Ectodermal cell (in vitro differentiated cells): ENCODE measurements around the gene MECP2.
A peak's percentile ranks its signal among the peaks of the same experiment; 100 is the strongest.

ENCODE experiments used
- H3K27ac ChIP-seq: 2 replicates; pipeline ENCODE4 v1.7.0; 2013; ENCODE audit warnings: mild to moderate bottlenecking, low read depth, low read length; ENCODE audit not compliant: insufficient read depth, poor library complexity, severe bottlenecking
- H3K27me3 ChIP-seq: 2 replicates; pipeline ENCODE4 v1.7.0; 2013; ENCODE audit warnings: mild to moderate bottlenecking, low read length; ENCODE audit not compliant: insufficient read depth, control insufficient read depth, poor library complexity, severe bottlenecking
- H3K36me3 ChIP-seq: one replicate; pipeline ENCODE4 v1.7.0; 2013; ENCODE audit warnings: low read length; ENCODE audit not compliant: control insufficient read depth, insufficient read depth
- H3K4me1 ChIP-seq: one replicate; pipeline ENCODE4 v1.7.0; 2013; ENCODE audit warnings: low read length; ENCODE audit not compliant: control insufficient read depth, insufficient read depth
- H3K4me3 ChIP-seq: 2 replicates; pipeline ENCODE4 v1.7.0; 2013; ENCODE audit warnings: low read depth, low read length, control low read depth; ENCODE audit not compliant: insufficient read depth
- H3K9me3 ChIP-seq: 2 replicates; pipeline ENCODE4 v1.7.0; 2013; ENCODE audit warnings: mild to moderate bottlenecking, low read length, moderate library complexity; ENCODE audit not compliant: control insufficient read depth
- WGBS, 2 experiments: methylation state at CpG; one replicate each; pipeline ENCODE4 v1.1.7; 2013; ENCODE audit warnings: missing lambda C conversion rate in 2 of 2; 5-methylcytosine and 5-hydroxymethylcytosine counted together

Gene MECP2

DNA sequence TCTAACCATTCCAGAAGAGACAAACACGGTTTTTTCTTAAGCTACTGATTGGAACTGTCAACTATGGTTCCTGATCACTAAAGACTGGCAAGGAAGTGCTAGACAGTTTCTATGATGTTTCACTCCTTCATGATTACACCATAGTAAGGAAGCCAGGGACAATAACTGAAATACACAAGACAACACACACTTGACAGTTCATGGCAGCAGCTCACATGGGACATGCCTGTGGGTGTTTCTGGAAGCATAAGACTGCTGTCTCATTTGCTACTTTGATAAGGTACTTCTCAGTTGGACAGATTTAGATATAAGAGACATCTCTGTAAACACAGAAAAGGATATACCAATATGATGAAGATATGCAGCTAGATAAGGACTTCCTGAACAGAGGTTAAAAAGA, 69.5 kb downstream of the MECP2 start:
- 82 to 96% methylated on average over 1 of the region's 1 CpG for WGBS, 2 experiments
- Histone ChIP-seq H3K27me3 (no peaks in the 10 kb centered on the region), H3K9me3 (no peaks in the 10 kb centered on the region)

GRCh38 chrX:154027022-154027402, 70.5 kb downstream of the MECP2 start:
- 90 to 94% methylated on average over 6 of the region's 6 CpGs for WGBS, 2 experiments

More for the DNA sequence above, 69.5 kb downstream of the MECP2 start:
- H3K4me3 ChIP-seq: no peak overlapping the region
- H3K4me1 ChIP-seq: peaks cover under 1% of the 10 kb centered on the region
- no peak overlapping the region for H3K27ac ChIP-seq
- no peaks in the 10 kb centered on the region for H3K36me3 ChIP-seq

GRCh38 chrX:154026136-154027021, 71.1 kb downstream of the MECP2 start:
- WGBS, 2 experiments: 91 to 94% methylated on average over 21 of the region's 21 CpGs
- no peaks in the 10 kb centered on the region for H3K9me3 ChIP-seq
- no peaks in the 10 kb centered on the region for H3K27me3 ChIP-seq
- no peak overlapping the region for H3K4me3 ChIP-seq
- no peaks in the 10 kb centered on the region for H3K36me3 ChIP-seq
- no peak overlapping the region for H3K27ac ChIP-seq
- H3K4me1 ChIP-seq: peaks cover 11% of the 10 kb centered on the region

More at GRCh38 chrX:154027022-154027402, 70.5 kb downstream of the MECP2 start:
- no peak overlapping the region for H3K27ac ChIP-seq
- no peaks in the 10 kb centered on the region for H3K9me3 ChIP-seq
- H3K36me3 ChIP-seq: no peaks in the 10 kb centered on the region
- peaks cover 10% of the 10 kb centered on the region for H3K4me1 ChIP-seq
- H3K27me3 ChIP-seq: no peaks in the 10 kb centered on the region
- H3K4me3 ChIP-seq: no peak overlapping the region

- Histone ChIP-seq H3K36me3 (no peaks in the 10 kb centered on the region), H3K9me3 (no peaks in the 10 kb centered on the region), H3K4me3 (no peak overlapping the region), H3K27ac (no peak overlapping the region), H3K4me1 (peaks cover 17% of the 10 kb centered on the region), H3K27me3 (no peaks in the 10 kb centered on the region)
- WGBS, 2 experiments: 79 to 82% methylated on average over 8 of the region's 8 CpGs
Observed at GRCh38 chrX:154025230-154025629, 72.3 kb downstream of the MECP2 start.

GRCh38 chrX:154024271-154024670, 73.2 kb downstream of the MECP2 start:
- no peak overlapping the region for H3K27ac ChIP-seq
- 96 to 97% methylated on average over 15 of the region's 15 CpGs for WGBS, 2 experiments
- H3K27me3 ChIP-seq: no peaks in the 10 kb centered on the region
- H3K4me1 ChIP-seq: peaks cover 17% of the 10 kb centered on the region
- no peak overlapping the region for H3K4me3 ChIP-seq
- no peaks in the 10 kb centered on the region for H3K9me3 ChIP-seq
- H3K36me3 ChIP-seq: no peaks in the 10 kb centered on the region

DNA sequence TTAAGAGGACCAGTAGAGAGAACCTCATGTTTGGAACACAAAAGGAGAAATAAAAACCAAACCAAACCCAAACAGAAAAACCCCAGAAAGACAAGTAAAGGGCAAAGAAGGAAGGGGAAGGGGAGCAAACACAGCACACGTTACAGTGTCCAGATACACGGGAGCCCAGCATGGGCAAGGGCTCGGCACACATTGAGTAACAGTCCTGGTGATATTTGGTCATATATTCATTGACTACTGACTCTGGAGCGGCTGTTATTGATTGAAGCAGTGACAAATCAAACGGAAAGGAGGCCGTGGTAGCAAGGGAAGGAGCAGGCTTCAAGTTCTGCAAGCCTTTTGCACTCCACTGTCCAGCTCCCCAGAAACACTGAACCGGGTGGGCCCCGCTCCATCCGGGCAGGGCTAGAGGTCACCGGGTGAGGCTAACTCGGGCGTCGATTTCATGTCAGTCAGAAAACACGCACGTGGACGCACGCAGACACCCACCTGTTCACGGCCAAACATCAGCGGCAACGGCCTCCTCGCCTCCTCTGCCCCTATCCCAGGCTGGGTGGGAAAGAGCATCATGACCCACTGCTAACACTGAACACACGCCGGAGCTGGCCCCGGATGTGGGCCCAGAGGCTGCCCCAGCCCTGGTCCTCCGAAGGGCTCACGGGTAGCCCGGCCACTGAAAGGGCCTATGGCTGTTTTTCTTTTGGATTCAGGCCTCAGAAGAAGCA, 74.1 kb downstream of the MECP2 start:
- WGBS, 2 experiments: 91 to 94% methylated on average over 27 of the region's 27 CpGs
- H3K27me3 ChIP-seq: no peaks in the 10 kb centered on the region
- no peaks in the 10 kb centered on the region for H3K9me3 ChIP-seq
- no peaks in the 10 kb centered on the region for H3K36me3 ChIP-seq
- peaks cover 17% of the 10 kb centered on the region for H3K4me1 ChIP-seq
- H3K27ac ChIP-seq: no peak overlapping the region
- no peak overlapping the region for H3K4me3 ChIP-seq

GRCh38 chrX:154022108-154022507, 75.4 kb downstream of the MECP2 start:
- WGBS, 2 experiments: 65 to 78% methylated on average over 5 of the region's 5 CpGs
- peaks cover 17% of the 10 kb centered on the region for H3K4me1 ChIP-seq

DNA sequence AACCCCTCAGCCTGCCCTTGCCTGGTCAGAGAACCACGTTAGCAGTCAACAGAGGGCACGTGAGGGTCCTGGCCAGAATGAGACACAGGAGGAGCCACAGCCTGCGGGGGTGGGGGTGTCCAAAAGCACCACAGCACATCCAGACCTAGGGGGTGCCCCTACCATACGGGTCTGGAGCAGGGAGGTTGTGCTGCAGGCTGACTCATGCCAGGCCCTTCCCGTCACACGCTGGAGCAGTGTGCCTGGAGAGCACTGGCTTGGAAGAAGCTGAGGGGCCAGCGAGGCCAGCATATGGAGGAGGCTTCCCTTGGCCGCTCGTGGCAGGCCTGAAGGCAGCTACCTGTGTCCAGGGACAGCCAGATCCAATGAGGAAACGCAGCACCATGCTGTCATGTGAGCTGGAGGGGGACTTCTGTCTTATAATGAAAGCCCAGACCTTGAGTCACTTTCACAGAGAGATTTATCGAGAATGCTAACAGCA, 76.3 kb downstream of the MECP2 start:
- Histone ChIP-seq H3K9me3 (no peaks in the 10 kb centered on the region), H3K36me3 (no peaks in the 10 kb centered on the region), H3K4me1 (peaks cover 17% of the 10 kb centered on the region), H3K4me3 (no peak overlapping the region), H3K27me3 (no peaks in the 10 kb centered on the region), H3K27ac (no peak overlapping the region)
- WGBS, 2 experiments: 81 to 89% methylated on average over 11 of the region's 11 CpGs

More at GRCh38 chrX:154022108-154022507, 75.4 kb downstream of the MECP2 start:
- Histone ChIP-seq H3K27ac (peak overlapping the region; percentile 16), H3K27me3 (no peaks in the 10 kb centered on the region), H3K9me3 (no peaks in the 10 kb centered on the region), H3K36me3 (no peaks in the 10 kb centered on the region), H3K4me3 (no peak overlapping the region)

DNA sequence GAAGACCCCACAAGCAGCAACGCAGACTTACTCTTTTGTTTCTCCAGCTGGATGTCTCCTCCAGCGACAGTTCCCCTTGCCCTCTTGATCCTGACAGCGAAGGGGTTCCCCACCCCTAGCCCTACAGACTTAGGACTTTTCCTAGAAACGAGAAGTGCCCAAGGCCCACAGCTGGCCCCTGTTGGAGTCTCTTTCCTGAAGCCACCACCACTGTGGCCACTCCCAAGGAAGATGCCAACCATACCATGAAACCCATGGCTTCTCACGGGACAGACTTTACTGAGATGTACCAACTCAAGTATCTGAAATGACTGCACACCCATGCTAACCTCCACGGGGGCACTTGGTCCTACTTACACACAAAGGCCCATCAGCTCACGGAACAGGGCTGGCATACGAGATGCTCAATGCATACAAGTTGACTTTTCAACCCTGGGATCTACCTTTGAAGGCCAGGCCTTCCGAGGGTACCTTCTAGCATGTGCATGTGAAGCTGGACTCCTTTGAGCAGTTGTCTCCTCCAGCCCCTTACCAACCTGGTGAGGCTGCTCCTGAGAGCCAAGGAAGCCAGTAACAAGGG, 76.9 kb downstream of the MECP2 start:
- Histone ChIP-seq H3K4me1 (peaks cover 17% of the 10 kb centered on the region), H3K27ac (peak overlapping the region; percentile 50), H3K27me3 (no peaks in the 10 kb centered on the region), H3K4me3 (peak overlapping the region; percentile 39), H3K36me3 (no peaks in the 10 kb centered on the region), H3K9me3 (no peaks in the 10 kb centered on the region)
- 85 to 87% methylated on average over 9 of the region's 9 CpGs for WGBS, 2 experiments
